HG02870 (cell line): ENCODE data around the gene HLCS.
"Not testable (repeated sequence)": the region's sequence is repeated elsewhere in the genome, so short reads cannot be mapped to it uniquely, and the experiment has no call there.

Experiments
- ATAC-seq: cut with Tn5 transposase; IDR thresholded peaks from one replicate; pipeline ENCODE4 v1.9.1; 2021; ENCODE audit warnings: mild to moderate bottlenecking, moderate library complexity; ENCODE audit not compliant: unreplicated experiment

Gene HLCS

DNA sequence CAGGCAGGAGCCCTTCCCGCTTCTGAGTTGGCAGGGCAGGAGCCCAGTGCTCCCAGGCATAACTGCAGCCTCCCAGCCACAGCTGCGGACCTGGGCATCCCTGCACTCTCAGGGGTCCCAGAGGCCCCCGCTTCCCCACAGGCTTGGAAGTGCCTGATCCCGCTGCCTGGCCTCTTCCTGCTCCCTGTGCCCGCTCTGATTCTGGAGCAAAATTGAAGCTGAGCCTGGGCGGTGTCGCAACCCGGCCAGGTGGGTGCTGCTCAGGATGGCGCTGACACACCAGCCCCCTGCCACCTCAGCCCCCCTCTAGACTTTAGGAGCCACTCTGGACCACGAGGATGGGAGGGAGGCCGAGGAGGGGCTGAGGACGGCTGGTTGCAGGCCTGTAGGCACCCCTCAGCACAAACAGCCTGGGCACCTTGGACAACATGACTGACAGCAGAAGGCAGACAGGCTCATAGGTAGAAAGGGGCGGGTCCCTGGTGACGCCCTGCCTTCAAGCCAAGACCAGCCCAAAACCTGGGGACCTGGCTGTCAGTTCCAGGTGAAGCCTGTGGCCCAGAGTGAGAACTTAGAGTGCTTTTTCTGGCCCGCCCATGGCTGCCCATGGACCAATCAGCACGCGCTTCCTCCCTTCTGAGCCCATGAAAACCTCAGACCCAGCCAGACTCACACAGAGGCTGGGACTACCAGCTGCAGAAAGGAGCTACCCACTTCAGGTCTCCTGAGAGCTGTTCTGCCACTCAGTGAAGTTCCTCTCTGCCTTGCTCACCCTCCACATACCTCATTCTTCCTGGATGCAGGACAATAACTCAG lies 7.2 kb downstream of the HLCS start:
- ATAC-seq, result no peak

DNA sequence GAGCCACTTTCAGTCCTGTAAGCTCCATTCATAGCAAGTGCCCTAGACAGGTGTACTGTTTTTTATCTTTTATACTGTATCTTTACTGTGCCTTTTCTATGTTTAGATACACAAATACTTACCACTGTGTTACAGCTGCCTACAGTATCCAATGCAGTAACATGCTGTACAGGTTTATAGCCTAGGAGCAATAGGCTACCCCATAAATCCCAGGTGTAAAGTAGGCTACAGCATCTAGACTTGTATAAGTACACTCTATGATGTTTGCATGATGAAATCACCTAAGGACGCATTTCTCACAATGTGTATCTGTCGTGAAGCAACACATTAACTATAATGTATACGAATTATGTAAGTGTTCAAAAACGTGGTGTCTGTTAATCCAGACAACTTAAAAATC lies 10.7 kb downstream of the HLCS start:
- no peak for ATAC-seq

- ATAC-seq, result not testable (repeated sequence)
These were observed 14.1 kb downstream of the HLCS start for GRCh38 chr21:36952331-36952730.

DNA sequence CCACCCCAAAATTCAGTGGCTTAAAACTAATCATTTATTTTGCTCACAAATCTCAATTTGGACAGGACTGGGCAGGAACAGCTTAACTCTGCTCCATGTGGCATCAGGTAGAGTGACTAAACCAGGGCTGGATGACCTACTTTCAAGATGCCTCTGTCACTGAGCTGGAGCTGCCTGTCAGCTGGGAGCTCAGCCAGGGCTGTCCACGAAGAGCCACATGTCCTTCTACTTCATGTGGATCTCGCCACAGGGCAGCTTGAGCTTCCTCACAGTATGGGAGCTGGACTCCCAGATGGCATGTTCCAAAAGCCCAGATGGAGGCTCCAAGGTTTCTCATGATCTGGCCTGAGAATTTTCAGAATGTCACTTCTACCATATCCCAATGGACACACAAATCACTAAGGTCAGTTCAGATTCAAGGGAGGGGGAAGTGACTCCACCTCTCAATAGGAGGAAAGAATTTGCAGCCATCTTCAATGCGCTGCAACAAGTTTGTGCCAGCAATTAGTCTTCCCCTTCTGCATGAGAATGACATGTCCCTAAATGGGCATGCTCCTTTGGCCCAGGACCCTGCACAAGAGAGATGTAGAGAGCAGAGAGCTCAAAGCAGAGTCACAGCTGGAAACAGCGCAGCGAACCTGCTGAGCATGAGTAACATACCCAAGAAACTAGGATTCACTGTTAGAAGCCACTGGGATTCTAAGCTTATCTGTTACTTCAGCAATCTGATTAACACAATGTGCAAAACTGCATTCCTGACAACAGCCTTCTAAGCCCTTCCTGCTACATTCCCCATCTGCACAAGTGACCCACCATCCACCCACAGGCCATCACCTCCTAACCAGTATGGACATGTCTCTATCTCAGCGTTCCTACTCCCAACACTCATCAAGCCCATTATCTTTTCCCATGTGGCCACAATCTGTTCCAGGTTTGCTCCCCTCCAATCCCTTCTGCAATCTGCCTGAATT lies 17.0 kb downstream of the HLCS start:
- ATAC-seq, result no peak

DNA sequence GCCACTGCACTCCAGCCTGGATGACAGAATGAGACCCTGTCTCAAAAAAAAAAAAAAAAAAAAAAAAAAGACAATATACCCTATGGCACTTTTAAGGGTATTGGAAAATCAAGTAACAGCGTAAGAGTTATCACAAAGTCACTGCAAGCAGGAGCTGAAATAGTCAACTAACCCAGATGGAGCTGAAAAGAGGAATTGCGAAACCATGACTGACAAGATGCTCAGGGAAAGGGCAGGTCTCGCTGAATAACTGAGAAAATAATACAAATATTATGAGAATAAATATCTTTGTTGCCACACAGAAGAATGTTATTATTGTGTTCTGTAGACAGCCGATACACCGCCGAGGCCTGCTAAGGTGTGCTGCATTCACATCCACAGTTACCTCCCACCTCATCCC lies 17.8 kb downstream of the HLCS start:
- no peak for ATAC-seq

DNA sequence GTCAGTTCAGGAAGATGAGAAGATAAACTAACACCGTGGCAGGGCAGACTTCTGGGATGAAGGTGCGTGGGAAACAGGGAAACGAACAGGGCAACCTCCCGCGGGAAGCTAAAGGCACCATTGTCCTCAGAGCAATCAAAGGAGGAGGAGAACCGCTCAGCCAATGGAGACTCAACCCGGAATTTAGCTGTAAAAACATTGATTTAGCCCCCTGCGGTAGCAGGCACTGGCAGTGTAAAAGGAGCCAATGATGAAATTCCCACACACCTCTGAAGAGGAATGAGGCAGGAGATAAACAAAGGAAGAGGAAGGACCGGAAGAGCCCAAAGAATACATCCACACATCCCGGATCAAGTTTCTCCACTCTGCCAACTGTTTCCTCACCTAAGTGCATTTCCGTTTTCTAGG lies 19.5 kb downstream of the HLCS start:
- no peak for ATAC-seq

GRCh38 chr21:36945496-36946138 lies 20.9 kb downstream of the HLCS start:
- no peak for ATAC-seq

DNA sequence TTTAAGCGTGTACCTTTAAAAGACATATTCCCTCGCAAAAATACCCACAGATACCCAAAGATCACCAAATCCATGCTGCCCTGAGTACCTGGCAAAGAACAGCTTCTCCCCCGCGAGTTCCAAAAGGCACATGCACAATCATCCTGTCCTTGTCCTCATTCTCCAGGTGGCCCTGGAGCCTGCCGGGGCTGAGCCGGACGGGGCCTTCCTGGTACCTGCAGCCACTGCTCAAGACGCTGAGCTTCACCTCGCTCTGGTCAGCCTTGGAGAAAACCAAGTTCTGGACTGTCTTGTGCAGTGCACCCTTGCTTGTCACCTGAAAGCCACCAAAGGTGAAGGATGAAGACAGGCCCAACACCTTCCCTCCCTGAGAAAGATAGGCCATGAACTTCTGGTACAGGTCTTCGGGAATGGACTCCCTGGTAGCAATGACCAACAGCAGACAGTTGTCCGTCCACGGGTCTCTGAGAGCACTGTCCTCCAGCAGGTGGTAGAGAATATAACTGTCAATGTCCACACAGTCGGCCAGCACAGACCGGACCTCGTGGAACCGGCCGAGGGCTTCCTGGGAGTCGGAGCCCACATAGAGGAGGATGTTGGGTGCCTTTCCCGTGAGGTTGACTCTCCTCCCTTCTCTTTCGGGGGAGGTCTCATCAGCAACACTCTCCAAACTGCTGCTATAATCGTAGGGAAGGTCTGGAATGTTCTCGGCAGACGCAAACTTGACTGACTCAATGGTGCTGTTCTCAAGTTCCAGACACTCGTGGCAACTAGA lies 29.9 kb downstream of the HLCS start:
- ATAC-seq, result no peak

DNA sequence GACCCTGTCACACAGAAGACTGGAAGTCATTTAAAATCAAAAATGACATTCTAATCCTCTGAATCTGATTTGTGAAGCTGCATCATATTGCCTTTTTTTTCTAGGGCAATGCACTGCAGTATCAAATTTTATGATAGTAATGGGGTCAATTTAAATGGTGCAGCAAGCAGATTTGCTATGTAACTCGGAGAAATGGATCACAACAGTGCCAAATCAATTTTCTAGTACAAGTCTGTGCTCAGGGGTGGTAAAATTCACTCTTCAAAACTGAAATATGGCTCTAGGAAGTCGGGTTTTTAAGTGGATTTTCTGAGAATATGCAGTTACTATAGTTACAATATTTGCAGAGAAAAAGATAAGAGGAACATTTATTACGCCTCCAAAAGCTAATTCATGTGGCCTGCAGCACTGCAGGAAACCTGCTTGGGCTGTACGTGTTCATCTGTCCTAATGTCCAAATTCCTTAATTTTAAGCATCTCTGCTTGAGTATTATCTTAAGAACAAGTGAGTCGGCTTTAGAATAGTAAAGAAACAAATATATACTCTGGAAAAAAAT lies 31.5 kb downstream of the HLCS start:
- no peak for ATAC-seq

DNA sequence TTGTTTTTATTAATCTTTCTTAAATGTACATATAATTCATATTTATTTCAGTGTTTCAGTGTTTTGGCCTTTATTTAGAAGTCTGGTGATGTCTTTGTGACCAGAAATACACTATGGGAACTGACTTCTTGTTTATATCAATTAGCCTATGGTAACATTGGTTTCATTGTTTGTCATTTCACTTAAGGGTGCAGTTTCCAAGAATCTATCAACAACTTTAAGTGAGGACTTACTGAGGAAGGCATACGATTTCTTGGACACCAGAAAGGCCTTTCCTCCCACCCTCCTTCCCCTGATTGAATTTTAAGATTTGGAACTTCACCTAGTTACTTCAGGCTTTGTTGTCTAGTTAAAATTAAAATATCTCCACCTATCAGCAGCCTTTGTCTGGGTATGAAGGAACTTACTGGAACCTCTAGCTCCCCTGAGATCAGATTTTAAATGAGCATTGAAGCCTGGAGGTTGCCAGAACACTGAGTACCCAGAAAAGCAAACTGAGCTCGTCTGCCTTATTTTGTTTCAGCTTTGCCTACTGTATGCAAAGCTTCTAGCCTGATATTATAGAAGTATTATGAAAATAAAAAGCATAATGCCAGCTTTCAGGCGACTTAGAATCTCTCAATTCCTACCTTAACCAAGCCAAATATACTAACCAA lies 34.2 kb downstream of the HLCS start:
- no peak for ATAC-seq

- no peak for ATAC-seq
These were observed 36.8 kb downstream of the HLCS start for GRCh38 chr21:36929622-36930021.

DNA sequence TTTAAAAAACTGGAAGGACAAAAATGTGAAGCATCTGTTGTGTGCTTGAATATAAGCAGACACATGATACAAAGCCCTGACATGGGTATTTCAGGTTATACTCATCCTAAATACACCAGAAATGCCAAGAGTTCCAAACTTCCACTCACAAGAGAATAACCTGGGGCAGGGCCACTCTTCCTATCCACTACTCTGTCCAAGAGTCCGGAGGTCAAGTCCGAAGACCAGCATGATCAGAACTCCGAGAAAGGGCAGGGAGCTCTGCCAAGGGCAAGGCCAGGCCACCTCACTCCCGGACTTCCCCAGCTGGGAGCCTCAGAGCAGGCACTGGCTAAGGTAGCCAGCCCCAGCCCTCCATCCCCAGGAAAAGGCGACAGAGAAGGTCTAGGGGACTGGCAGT lies 37.5 kb downstream of the HLCS start:
- ATAC-seq, result no peak

- no peak for ATAC-seq
These were observed 38.8 kb downstream of the HLCS start for GRCh38 chr21:36927719-36928117.

GRCh38 chr21:36926989-36927718 lies 39.3 kb downstream of the HLCS start:
- no peak for ATAC-seq

DNA sequence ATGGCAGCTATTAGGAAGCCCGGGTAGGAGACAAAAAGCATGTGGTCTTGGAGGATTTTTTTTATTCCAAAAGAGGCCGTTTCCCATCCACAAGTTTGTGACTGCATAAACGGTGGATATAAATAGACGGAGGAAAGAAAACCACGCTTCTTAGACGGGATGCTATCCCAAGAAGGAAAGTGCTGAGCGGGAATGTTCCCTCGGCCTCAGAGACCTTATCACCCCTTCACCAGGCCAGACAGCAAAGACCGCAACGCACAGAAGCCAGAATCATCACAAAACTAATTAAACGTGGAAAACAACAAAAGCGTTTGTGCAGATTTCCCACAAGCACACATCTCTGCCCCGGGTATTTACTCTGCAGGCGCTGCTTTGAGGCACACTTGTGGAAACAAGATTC lies 43.2 kb downstream of the HLCS start:
- no peak for ATAC-seq

GRCh38 chr21:36922861-36923260 lies 43.6 kb downstream of the HLCS start:
- no peak for ATAC-seq

DNA sequence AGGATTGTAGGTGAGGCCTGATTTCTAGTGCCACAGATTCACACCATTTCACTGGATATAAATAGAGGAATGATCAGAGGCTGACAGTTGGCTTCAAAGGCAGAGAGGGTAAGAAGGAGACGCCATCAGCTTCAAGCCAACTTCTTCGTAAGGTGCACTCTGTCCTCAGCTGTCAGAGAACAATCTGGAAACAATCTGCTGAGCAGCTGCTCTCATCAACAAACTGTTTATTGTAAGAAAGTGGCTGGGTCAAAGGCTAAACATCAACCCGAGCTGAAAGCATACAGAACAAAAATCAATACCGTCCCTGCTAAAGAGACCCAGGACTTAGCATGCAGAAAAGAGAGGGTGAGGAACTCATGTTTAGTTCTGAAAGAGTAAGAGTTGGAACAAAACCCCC lies 48.2 kb downstream of the HLCS start:
- no peak for ATAC-seq

GRCh38 chr21:36917471-36918158 lies 48.9 kb downstream of the HLCS start:
- no peak for ATAC-seq

DNA sequence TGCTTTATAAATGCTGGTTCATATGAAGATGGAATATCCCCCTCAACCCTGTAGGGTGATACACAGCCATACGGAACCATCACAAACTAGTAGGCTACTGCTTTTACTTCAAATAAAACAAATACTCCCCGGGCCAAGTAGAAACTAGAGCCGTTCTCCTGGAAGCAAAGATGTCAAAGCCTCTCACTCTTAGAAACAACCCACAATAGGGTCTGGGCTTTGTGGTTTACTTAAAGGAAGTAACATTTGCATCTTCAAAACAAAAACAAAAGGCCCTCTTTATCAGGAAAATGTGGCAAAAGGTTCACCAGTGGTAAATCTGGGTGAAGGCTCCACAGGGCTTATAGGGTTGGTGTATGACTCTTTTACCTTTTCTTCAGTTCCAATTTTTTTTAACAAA lies 49.8 kb downstream of the HLCS start:
- ATAC-seq, result no peak
